ENCODE data around the gene IFT43. TPM values are rescaled to one million over a fixed set of nuclear protein-coding genes. Genes with fewer than 3 reads are reported as not detected.

The IFT43 gene
- polyA plus RNA-seq, 1 of the 3 experiments (the other 2 are of a cell fraction): 78.8 TPM

- no peak for TF ChIP-seq GABPA (IDR thresholded peaks at IDR 0.05; ENCODE audit: low read depth)
Observed at GRCh38 chr14:76085358-76085757, 99.8 kb downstream of the IFT43 start (continued).

GRCh38 chr14:76086636-76087035, 101.1 kb downstream of the IFT43 start:
- Histone ChIP-seq H3K9me2 (no peaks in the 10 kb centered on the region), H3K4me2 (no peak overlapping the region), H3K27me3 (ENCODE audit: insufficient read depth) (no peaks in the 10 kb centered on the region), H3K27ac (ENCODE audit: low read depth in 2 of 2, low read length in 1 of 2) (no peak overlapping the region), H3K9me3 (no peaks in the 10 kb centered on the region), H3F3A (replicated peaks; ENCODE audit: insufficient read depth) (no peaks in the 10 kb centered on the region), H3K79me2 (ENCODE audit: insufficient read depth) (no peaks in the 10 kb centered on the region), H3K9ac (no peak overlapping the region), H3K36me3 (replicated peaks in 1 of 2; ENCODE audit: control insufficient read depth in 1 of 2, insufficient read depth in 2 of 2, low read length in 1 of 2) (no peaks in the 10 kb centered on the region), H3K4me3 (ENCODE audit: low read depth in 2 of 2, low read length in 1 of 2) (no peak overlapping the region), H2AFZ (ENCODE audit: low read depth) (no peak overlapping the region), H4K20me1 (ENCODE audit: insufficient read depth) (no peaks in the 10 kb centered on the region), H3K4me1 (ENCODE audit: control insufficient read depth in 1 of 2, insufficient read depth in 2 of 2, low read depth in 1 of 2, low read length in 1 of 2) (peaks cover 0 to 8% of the 10 kb centered on the region in 2 experiments; a peak in 1 of 4 replicates)
- no peak for DNase-seq
- WGBS (ENCODE audit: low lambda C conversion rate): 69% methylated on average over 2 of the region's 4 CpGs
- POLR2A ChIA-PET: no interaction called here
- CTCF ChIA-PET: interaction anchor here (0.7 to 1.5 kb wide), 2 partner anchors 36 to 266 kb away, joined by 3 to 6 read pairs; no protein-coding TSS in a partner anchor
- TF ChIP-seq NRF1 (IDR thresholded peaks at IDR 0.05; ENCODE audit: low read depth, low read length): no peak
- no peak for TF ChIP-seq RXRA (IDR thresholded peaks at IDR 0.05; ENCODE audit: borderline replicate concordance, low read depth)
- TF ChIP-seq TAF1 (IDR thresholded peaks at IDR 0.05; ENCODE audit: borderline replicate concordance, low read depth, low read length): no peak
- TF ChIP-seq MEF2A (IDR thresholded peaks at IDR 0.05; ENCODE audit: borderline replicate concordance, low read depth): no peak
- TF ChIP-seq GABPA (IDR thresholded peaks at IDR 0.05; ENCODE audit: low read depth): no peak
- TF ChIP-seq FOXM1 (IDR thresholded peaks at IDR 0.05; ENCODE audit: low read depth): no peak
- TF ChIP-seq SIN3A (IDR thresholded peaks at IDR 0.05; ENCODE audit: borderline replicate concordance, low read depth, low read length): no peak
- TF ChIP-seq POLR2AphosphoS5 (IDR thresholded peaks at IDR 0.05; ENCODE audit: low read depth, low read length): no peak
- TF ChIP-seq TCF12 (IDR thresholded peaks at IDR 0.05): no peak
- no peak for TF ChIP-seq REST (IDR thresholded peaks at IDR 0.05; ENCODE audit: low read depth, low read length)
- TF ChIP-seq USF2 (IDR thresholded peaks at IDR 0.05; ENCODE audit: borderline replicate concordance, low read depth, low read length): no peak
- no peak for TF ChIP-seq EZH2phosphoT487 (IDR thresholded peaks at IDR 0.05; ENCODE audit: borderline replicate concordance, low read depth)

All from SK-N-SH (cell line).